ELR (cell line): ENCODE results near the gene LRRC59.
"Not testable (repeated sequence)": the region's sequence is repeated elsewhere in the genome, so short reads cannot be mapped to it uniquely, and the experiment has no call there.

ENCODE experiments used
- DNase-seq: peaks from one replicate; pipeline ENCODE4 v3.0.0-alpha.2; 2015; ENCODE audit warnings: low read depth

LRRC59 gene

DNA sequence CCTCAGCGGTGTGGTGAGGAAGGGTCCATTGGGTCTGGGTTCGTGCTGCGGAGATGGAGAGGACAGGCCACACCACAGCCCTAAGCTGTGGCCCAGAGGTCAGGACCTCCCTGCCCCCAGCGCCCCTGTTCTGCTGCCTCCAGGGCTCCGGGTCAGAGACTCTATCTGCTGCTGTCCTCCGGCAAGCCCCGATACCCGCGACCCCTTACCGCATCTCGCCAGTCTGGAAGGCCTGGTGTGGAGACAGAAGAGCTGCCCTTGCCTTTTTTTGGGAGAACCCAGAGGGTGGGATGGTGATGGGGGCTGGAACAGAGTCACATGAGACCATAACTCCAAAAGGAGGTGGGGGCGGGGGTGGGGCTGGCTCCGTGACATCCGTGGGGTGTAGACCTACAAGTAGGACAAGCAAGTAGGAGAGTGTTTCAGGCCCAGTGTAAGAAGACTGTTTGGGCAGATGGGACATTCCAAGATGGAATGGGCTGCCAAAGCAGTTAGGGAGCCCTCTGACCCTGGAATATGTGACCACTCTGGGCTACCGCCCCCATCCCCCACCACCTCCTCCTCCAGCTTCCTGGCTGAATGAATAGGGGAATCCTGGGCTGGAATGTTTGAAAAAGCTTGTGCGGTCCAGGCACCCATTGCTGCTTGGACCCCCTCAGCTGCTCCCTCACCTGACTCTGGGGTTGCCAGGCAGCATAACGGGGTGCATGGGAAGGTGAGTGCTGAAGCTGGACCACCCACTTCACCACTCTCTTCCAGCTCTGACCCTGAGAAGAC lies 50.0 kb downstream of the LRRC59 start:
- DNase-seq: peak; percentile 26

DNA sequence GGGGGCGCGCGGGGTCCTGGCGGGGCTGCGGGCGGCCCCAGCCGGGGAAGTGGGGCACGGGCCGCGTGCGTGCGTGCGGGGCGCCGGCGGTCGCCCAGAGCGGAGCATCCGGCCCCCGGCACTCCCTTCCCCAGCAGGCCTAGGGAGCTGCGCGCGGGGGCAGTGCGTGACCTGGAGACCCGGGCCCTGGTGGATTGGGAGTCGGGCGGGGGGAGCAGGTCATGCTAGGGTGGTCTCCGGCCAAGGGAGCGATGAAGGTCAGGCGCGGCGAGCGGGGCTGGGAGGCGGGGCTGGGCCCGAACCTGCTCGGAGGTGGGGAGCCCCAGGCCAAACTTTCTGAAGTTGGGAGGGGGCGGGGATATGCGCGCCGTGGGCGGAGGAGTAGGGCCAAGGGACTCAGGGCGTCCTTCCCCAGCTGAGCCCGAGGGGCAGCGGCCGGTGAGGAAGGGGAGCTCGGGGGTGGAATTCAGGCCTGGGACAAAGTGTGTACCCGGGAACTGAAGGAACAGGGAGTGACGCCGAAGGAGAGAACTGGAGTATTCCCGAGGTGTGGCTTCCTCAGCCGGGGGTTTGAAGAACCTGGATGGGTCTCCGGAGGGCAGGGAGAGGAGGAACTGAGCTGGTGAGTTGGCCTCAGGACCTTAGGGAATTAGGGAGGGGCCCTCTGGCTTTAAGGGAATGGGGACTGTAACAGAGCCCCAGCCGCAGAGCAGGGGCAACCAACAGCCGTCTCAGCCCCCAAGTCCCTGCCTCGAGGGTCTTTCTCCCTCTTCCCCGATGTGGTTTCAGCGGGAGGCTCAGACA lies 50.8 kb downstream of the LRRC59 start:
- DNase-seq: peak; percentile 57

DNA sequence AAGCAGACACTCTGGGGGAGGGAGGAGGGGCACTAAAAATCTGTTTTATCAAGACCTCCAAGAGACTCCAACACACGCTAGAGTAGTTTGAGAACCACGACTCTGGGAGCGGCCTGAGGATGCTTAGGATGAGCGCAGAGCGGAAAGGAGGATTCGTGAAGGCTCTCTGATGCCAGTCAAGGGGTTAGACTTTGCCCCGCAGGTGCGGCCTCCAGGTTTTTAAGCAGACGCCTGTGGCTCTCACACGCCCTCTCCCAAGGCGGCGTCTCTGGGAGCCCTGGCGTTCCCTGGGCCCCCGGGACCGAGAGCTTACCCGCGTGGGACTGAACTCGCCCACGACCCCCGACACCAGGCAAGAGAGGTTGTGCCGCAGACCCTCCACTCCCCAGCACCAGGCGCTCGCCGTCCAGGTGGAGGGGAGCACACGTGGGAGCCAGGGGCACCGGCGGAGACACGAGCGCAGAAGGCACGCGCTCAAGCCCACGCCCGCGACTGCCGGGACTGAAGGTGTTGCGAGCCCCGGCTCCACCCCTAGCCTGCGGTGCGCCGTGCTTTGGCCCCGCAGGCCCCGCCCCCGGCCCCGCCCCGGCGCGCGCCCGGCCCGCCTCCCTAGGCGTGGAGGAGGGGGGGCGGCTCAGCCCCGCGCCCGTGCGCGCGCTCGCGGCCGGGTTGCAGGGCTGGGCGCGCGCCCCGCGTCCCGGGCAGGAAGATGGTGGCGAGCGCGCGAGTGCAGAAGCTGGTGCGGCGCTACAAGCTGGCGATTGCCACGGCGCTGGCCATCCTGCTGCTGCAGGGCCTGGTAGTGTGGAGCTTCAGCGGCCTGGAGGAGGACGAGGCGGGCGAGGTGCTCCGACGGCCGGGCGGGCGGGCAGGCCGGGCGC lies 51.7 kb downstream of the LRRC59 start, which contains the start of gene XYLT2:
XYLT2 (plus strand) TSS at position 695 of the 881 bp plus-strand sequence; CDS start at position 710, 15 bp downstream.
- DNase-seq: peak; percentile 91

DNA sequence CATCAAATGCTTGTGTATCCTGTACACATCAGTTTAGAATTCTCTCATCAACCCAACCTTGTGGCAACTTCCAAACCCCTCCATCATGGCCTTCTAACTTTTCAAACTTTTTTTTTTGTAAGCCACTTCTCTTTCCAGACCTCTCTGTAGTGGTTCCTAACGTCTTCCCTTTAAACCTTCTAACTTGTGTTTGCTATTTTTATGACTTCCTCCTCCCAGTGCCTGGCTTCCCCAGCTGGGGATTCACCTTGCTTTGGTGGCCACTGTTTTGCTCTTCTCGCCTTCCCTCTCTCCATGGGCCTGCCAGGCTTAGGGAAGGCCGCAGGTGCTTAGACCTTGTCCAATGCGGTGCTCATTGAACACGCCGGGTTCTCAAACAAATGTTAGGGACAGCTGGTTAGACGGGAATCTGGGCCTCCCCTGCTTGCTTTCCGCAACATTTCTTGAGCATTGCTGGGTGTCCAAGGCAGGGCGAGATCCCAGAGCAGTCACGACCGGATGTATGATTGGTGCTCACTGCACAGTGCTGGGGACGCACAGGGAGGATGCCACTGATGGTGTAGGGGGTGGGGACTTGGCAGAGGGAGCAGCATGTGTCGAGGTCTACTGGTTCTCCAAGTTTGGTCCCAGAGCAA lies 52.5 kb downstream of the LRRC59 start:
- DNase-seq: no peak

DNA sequence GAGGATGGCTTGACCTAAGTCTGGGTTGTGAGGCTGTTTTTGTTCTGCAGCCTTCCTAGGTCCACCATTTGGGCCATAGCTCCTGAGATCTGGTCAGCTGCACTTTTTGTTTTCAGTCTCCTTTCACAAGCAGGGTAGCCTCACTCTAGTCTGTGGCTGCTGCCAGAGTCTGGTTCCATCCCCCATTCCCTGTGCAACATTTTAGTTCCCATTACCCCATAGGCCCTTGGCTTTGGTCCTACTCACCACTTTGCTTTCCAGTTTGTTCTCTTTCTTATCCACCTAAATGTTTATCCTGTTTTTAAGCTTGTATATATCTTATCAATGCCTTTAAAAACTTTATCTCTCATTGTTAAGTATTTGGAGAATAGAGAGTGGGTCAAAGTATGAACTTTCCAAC lies 57.9 kb downstream of the LRRC59 start:
- no peak for DNase-seq

DNA sequence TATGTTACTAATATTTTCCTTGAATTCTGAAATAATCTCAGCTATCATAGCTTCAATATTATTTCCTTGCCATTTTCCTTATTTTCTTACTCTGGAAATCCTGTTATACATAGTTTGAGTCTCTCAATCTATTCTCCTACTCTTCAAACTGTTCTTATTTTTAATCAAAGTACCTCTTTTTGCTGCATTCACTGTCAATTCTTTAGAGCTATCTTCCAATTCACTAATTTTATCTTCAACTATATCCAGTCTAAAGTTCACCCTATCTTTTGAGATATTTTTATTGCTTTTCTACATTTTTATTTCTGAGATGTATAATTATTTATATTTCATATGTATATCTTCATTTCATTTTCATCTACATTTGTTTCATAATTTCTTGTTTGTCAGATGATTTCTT lies 58.7 kb downstream of the LRRC59 start:
- DNase-seq: no peak

DNA sequence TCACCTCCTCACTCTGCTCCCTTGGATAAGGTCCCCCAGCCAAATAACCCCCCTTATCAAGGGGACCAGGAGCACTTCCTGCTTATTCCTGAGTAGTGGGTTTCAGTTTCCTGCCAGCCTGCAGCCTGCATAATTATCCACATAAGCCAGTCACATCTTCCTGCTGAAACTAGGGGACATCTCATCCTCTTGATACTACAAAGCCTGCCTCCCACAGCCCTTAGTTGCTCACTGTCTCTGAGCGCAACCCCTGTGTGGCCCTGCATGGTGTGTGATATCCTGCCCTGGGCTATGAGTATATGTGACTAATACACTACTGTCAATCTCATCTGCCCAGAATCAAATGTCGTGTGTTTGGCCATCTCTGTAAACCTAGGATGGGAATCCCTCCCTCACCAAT lies 59.4 kb downstream of the LRRC59 start:
- peak; percentile 52 for DNase-seq

- DNase-seq: not testable (repeated sequence)
Measured at GRCh38 chr17:50333291-50334057, 63.8 kb downstream of the LRRC59 start.

DNA sequence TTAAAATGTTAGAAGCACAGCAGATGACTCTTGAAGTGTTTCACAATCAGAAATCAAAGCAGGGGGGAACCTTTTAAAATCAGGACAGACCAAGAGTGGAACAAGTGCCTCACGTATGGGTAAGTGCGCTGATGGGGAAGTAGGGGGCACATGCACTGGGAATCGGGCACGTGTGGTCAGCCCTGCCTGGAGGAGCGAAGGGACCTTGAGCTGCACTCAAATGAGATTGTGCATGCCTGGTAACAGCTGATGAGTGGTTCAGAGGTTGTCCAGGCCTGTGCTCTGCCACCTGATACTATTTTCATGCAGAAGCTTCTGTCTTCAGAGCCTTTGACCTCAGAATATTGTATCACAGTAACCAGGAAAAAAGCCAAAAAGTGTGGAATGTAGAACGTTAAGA lies 65.1 kb downstream of the LRRC59 start:
- no peak for DNase-seq
